NCI-H2227 treated with DMSO at 0.1 percent for 48 hours (cell line): ENCODE data around the gene ARID4B.
"Not testable (repeated sequence)": the region's sequence is repeated elsewhere in the genome, so short reads cannot be mapped to it uniquely, and the experiment has no call there.

Source experiments
- DNase-seq: peaks from one replicate; lab custom pipeline; 2025; lab: John Stamatoyannopoulos, UW

ARID4B gene

DNA sequence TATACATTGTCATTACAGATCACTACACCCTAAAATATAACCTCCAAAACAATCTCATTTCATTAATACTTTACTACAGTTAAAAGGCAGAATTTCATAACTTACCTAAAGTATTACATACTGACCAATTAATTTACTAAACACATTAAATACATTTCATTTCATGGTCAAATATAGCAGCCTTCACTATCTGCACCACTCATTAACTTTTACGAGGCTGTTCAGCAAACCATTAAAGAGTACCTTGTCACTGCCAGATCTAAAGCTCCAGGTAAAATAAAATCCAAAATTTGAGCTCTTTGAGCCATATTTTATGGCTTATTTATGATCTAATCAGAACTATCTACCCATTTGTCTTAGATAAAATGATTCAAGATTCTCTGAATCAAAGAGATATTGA is 100.6 kb downstream of the ARID4B start:
- no peak for DNase-seq

DNA sequence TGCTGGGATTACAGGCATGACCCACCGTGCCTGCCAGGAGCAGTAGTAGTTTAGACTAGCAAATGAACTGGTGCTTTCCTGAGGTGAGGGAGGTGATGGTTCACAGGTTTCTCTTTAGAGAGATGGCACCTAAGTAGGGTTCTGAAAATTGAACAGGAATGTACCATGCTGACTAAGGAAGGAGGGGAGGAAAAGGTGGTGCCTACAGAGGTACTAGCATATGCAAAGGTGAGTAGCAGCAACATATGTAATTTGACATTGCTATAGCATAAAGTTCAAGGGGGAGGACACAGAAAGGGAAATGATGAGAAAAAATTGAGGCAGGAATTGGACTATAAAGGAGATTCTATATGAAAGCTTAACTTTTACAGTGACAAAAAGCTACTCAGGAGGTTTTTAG is 101.0 kb downstream of the ARID4B start:
- DNase-seq = no peak

DNA sequence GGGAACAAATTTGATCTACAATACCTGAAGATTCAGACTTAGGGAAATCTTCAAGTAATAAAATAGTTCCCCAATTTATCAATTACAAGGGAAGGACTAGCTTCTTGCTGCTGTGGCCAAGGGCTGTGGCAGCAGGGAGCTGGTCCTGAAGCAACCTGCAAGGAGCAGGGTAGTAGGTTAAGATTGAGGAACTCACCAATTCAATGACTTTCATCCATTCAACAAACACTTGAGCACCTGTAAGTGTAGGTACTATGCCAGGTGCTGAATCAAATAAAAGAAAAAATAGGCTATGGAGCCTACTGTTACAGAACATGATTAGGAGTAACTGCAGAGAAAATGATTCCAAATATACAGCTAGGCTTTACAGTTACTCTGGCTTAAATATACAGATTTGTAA is 102.7 kb downstream of the ARID4B start:
- no peak for DNase-seq

DNA sequence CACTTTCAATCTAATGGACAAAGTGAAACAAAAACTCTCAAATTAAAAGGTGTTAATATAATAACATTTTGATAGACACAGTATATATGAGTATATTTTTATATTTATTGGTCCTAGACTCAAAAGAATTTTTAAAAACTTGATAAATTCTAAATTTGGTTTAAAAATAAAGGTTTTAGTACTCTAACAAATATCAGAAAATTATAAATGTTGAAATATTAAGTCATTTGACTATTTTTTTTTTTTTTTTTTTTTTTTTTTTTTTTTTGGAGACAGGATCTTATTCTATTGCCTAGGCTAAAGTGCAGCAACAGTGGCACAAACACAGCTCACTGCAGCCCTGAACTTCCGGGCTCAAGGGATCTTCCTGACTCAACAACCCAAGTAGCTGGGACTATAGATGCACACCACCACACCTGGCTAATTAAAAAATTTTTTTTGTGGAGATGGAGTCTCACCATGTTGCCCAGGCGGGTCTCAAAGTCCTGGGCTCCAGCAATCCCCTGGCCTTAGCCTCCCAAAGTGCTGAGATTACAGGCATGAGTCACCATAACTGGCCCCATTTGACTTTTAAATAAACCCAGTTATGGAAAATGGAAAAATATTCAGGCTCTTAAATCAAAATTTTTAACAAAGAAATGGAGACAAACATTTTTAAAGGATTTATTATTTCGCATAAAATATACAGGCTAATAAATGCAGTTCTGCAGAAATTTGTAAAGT is 106.2 kb downstream of the ARID4B start:
- DNase-seq = no peak

DNA sequence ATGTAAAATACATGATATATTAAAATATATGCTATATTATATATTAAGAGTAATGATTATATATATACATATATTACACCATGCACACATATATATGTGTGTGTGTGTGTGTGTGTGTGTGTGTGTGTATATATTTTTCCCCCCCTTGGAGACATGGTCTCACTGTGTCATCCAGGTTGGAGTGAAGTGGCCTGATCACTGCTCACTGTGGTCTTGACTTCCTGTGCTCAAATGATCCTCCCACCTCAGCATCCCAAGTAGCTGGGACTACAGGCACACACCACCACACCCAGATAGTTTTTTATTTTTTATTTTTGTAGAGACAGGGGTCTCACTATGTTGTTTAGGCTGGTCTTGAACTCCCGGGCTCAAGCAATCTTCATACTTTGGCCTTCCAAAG is 112.5 kb downstream of the ARID4B start:
- no peak for DNase-seq

DNA sequence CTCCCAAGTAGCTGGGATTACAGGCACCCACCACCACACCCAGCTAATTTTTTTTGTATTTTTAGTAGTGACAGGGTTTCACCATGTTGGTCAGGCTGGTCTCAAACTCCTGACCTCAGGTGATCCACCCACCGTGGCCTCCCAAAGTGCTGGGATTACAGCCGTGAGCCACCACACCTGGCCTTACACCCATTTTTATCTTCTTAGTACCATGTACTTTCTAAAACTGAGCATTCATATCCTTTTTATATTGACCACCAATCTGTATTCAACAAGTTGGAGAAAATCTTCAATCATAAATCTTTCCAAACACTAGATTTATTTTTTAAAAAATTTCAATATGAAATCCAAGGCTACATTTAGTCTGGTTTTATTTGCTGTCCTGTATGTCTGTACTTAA is 113.0 kb downstream of the ARID4B start:
- DNase-seq = not testable (repeated sequence)

DNA sequence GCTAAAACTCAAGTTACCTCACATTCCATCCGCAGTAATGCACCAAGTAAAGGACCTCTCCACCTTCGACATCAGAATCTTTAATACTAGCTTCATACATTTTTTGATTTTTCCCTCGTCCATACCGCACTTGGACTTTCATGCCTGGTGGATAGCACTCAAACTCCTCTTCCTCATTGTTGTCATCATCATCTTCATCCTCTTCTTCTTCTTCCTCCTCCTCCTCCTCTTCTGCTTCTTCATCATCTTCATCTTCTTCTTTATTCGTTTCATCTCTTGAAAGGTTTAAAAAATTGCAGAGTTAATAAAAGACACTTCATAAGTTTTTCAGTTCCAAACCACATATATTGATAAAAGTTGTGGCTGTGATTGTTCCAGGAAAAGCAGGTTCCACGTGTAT is 114.2 kb downstream of the ARID4B start:
- no peak for DNase-seq

DNA sequence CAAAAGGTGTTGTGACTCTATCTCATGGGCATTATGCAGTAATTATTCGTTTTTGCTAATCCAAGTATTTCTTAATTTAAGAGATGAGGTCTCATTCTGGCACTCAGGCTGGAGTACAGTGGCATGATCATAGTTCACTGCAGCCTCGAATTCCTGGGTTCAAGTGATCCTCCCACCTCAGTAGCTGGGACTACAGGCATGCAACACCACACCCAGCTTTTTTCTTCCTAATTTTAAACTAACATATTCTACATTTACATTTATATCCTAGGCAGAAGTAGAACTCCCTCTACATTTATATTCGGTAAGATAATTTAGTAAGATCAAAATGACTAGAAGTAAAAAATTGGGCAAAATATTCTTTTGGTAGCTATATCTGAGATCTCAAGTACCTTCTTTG is 116.5 kb downstream of the ARID4B start:
- no peak for DNase-seq

DNA sequence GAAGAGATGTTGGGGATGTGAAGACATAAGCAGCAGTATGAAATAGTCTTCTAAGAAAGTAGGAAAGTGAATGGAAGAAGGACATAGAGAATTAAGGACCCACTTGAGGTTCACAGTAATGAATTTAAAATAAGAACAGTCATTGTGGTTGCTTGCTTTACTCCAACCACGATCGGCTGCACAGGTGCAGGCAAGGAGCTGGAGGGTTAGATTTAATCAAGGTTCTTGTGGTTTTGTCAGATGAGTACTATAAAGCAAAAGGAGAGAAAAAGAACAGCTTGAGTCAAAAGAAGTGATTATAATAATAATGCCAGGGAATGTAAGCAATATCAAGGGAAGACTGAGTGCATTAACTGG is 120.8 kb downstream of the ARID4B start:
- no peak for DNase-seq

DNA sequence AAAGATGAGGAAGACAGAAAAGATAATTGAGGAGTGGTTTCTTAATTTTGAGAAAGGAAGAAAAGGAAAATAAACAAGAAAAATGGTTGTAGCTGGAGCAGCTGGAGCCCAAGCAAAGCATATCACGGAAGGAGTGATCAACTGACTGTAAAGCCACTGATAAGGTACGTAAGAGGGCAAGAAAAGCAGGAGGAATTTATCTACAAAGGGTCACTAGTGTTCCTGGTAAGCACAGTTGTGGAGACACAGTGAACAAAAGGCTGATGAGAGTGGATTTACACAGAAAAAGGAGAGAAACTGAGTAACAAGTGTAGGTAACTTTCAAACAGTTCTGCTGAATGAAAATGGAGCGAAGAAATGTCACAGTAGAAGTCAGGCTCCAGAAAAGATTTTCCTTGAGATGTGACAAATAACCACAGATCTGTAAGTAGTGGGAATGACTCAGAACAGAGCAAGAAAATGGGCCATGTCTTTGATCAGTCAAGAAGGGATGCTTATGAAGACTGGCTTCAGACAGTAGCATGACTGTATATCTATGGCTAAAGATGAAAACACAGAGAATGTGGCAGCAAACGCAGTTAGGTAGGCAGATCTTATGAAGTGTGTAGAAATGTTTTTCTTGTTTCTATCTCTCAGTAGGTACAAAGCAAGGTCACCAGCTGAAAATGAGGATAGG is 121.3 kb downstream of the ARID4B start:
- no peak for DNase-seq

DNA sequence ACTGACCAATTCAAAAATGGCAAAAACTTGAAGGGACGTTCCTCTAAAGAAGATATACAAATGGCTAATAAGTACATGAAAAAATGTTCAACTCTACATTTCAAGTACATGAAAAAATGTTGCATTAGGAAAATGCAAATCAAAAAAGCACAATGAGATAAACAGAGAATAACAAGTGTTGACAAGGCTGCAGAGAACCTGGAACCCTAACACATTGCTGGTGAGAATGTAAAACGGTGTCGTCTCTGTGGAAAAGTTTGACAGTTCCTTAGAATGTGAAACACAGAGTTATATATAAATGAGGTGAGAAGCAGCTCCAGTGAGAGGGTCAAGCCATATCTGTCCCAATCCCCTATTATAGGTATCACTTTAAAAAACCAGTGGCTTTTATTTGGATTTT is 122.3 kb downstream of the ARID4B start:
- no peak for DNase-seq

DNA sequence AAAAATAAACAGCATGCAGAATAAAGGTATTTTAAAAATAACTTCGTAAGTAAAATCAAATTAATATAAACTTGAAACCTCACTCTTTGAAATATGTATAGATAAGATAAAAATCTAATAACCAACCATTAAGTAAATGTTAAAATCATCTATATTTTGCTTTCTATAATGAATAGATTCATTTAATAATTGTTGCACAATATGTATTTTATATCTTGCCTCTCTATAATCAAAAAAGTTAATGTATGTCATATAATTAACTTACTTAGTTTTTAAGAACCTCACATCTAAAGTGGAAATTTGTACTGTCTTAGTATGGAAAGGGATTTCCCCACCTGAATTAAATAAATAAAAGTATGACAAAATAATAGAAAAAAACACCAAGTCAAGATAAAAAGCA is 124.6 kb downstream of the ARID4B start:
- no peak for DNase-seq

DNA sequence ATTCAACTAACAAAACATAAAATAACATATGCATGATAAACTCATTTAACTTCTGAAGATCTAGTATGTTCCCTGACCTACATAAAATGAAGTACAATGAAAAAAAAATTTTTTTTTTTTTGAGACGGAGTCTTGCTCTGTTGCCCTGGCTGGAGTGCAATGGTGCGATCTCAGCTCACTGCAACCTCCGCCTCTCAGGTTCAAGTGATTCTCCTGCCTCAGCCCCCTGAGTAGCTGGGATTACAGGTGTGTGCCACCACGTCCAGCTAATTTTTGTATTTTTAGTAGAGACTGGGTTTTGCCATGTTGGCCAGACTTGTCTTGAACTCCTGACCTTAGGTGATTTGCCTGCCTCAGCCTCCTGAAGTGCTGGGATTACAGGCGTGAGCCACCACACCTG is 125.5 kb downstream of the ARID4B start:
- not testable (repeated sequence) for DNase-seq

DNA sequence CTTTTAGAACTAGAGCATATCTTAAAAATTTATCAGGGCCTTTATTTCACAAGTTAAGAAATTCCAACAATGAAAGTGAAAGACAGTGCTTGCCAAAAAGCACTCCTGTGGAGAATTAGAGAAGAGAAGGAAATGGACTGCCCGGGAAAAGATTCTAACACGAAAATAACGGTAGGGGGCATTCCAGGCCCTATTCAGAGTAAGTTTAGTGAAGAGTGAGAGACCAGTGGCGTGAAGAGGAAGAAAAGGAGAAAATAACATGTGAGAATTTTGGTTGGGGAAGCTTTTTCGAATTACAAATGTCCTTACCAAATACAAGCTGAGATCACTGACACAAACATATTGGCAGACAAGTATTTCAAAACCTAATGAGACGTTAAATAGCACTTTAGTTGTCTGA is 128.5 kb downstream of the ARID4B start:
- no peak for DNase-seq

DNA sequence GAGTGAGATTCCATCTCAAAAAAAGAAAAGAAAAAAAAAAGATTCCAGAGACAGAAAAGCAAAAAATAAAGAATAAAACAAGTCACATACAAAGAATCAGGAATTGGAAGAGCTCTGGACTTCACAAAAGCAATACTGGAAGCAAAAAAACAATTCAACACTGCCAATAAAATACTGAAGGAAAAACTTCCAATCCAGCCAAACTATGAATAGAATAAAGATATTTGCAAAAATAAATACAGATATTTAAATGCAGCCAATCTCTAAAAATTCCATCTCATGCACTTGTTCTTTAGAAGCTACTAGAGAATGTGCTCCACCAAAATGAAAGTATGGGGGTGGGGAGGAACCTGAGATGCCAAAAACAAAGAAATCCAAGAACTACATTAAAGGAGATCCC is 137.5 kb downstream of the ARID4B start:
- no peak for DNase-seq

DNA sequence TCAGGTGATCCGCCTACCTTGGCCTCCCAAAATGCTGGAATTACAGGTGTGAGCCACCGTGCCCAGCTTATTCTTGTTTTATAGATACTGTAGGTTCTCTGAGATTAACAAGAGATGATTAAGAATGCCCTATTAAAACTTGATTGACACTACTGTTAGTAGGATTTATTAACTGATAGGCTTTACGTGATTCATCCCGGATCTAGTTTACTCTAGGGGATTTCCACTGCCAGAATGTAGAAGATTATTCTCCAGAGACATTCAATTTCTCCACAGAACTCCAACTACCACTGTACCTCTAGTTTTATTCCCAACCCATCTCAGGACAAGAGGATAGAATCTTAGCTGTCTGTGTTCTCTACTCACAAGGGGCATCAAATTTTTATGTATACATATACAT is 140.7 kb downstream of the ARID4B start:
- DNase-seq = no peak

DNA sequence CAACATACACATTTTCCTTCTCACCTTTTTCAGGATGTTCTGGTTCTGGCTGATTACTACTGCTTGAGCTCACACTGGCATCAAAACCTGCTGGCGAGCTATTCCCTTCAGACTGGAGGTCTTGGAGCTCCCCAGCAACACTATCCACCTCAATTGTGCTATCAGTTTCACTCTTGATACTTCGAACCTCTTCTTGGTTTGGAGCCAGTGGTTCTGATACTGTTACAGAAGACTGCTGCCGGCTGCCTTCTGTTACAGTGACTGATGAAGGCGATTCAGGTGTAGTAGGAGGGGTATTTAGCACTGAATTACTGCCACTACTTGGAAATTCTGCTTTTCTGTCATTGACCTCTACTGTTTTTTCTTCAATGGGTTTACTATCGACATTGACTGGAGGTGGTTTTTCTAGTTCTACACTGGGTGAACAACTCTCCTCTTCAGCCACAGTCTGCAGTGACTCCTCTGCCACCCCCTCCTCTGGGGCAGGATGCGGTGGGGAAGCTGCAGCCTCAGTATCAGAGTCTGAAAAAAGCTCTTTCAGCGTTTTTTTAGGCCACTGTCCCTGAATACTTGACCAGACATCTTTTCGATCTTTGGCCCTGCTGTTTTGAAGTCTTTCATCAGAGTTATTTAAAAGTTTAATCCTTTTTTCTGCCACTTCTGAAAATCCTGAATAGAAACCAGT is 146.3 kb downstream of the ARID4B start:
- DNase-seq = no peak

DNA sequence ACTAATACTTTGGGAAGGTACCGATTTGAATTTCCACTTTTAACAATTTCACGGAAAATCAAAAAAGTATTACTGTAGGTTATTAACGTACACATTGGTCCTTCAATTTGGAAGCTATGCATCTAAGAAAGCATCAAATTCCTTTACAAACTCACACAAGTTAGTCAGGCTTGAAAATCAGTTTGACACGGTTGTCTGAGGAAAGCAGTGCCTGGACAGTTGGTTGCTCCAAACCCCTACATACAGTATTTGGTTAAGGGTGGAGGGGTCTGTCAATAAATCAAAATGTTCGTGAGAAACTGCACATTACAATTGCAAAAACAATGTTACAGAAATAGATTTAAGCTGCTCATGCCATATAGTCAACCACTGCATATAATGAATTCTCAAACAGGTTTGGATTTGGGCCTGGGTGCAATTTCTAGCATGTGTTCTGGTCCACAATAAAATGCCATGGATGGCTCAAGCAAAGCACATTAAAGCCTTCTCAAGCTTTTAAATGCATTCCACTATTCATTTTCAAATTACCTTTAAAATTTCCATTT is 147.0 kb downstream of the ARID4B start:
- no peak for DNase-seq

DNA sequence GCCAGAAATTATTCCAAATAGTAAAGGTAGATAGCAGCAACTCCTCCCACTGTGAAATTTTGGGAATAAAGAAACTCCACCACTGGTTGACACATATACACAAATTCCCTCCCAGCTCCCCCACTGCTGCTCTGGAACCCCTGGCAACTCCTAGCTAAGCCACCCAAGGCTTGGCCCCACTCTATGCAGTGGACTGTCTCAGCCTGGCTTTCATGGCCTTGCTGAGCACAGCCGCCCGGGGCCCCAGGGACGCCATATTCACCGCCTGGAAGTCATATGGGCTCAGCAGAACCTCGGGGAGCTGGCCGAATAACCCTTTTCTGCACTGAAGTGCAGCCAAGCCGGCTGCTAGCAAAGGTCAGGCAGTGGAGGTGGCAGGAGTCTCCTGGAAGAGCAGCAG is 151.5 kb downstream of the ARID4B start:
- no peak for DNase-seq

DNA sequence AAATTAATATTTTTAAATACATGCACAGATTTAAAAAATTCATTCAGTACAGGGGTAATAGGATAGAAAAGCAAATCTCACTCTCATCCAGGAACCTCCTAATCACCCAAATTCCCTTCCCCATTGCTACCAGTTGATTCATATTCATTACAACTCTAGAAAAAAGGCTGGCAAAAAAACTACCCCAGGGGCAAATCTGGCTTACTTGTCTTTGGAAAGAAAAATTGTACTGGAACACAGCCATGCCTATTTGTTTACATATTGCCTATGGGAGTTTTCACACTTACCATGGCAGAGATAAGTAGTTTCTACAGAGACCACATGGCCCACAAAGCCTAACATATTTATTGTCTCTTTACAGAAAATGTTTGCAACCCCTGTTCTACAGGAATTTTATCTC is 158.0 kb downstream of the ARID4B start:
- DNase-seq = no peak

DNA sequence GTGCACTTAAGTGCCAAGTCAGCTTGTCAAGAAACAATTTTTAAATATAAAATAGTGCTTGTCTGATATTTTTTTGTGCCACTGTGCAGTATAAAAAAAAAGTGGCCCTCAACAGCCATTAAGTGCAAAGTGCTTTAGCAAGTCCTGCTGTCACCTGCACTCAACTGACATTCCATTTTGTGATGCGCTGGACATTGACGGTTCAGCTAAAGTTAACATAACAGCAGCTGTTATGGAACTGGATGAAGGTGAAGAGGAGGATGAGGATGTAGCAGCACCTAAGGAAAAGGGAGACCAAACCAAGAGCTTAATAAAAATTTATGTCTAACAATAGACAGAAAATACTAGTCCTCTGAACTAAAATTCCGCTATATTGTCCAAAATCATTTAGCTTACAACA is 159.6 kb downstream of the ARID4B start:
- no peak for DNase-seq

DNA sequence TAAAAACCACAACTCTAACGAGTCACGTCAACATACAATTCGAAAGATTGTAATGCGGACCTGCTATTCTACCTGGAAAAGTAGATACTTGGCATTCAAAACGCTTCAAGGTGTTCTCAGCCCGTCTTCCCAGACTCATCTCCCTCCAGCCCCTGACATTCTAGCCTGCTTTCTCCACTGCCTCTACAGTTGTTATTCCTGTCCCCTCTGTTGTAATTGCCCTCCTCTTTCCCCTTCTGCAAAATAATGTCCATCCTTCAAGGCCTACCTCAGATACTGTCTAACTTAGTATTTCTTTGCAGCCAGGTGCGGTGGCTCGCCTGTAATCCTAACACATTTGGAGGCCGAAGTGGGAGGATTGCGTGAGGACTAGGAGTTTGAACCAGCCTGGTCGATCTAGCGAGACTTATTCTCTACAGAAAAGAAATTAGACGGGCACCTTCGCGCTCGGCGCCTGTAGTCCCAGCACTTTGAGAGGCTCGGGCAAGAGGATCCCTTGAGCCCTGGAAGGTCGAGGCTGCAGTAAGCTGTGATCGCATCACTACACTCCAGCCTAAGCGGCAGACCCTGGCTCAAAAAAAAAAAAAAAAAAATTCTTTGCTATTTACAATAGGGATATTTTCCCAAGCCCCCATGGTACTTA is 166.2 kb downstream of the ARID4B start:
- DNase-seq = no peak
